Glutamatergic neuron (in vitro differentiated cells): Measurements from ENCODE around the gene LYRM9. TPM values are rescaled to one million over a fixed set of nuclear protein-coding genes. Genes with fewer than 3 reads are reported as not detected.

Experiments
- DNase-seq: peaks from one replicate; pipeline ENCODE4 v3.0.0; 2022
- H3K27ac Mint-ChIP-seq: one replicate; pipeline ENCODE4 v1.8.0; 2020; ENCODE audit warnings: mild to moderate bottlenecking, mixed read lengths, inconsistent platforms; ENCODE audit not compliant: unreplicated experiment
- H3K27me3 Mint-ChIP-seq: one replicate; pipeline ENCODE4 v1.8.0; 2020; ENCODE audit warnings: mild to moderate bottlenecking, moderate library complexity, mixed read lengths, inconsistent platforms; ENCODE audit not compliant: unreplicated experiment
- H3K36me3 Mint-ChIP-seq: one replicate; pipeline ENCODE4 v1.8.0; 2020; ENCODE audit warnings: mild to moderate bottlenecking, mixed read lengths, inconsistent platforms; ENCODE audit not compliant: unreplicated experiment
- H3K4me1 Mint-ChIP-seq: one replicate; pipeline ENCODE4 v1.8.0; 2020; ENCODE audit warnings: mild to moderate bottlenecking, low read depth, mixed read lengths, inconsistent platforms; ENCODE audit not compliant: unreplicated experiment
- H3K4me3 Mint-ChIP-seq: one replicate; pipeline ENCODE4 v1.8.0; 2020; ENCODE audit warnings: mild to moderate bottlenecking, mixed read lengths, inconsistent platforms; ENCODE audit not compliant: unreplicated experiment
- H3K9me3 Mint-ChIP-seq: one replicate; pipeline ENCODE4 v1.8.0; 2020; ENCODE audit warnings: mild to moderate bottlenecking, moderate library complexity, mixed read lengths, inconsistent platforms; ENCODE audit not compliant: unreplicated experiment
- total RNA-seq: library from RNA; stranded (reverse); fragmentation: NEBNext Ultra II Directional; extraction: Animal tissue kit (Norgen Biotek cat#: 25700); gene quantifications from one replicate; pipeline ENCODE4 v1.2.1, GENCODE V29; 2021; ENCODE audit not compliant: unreplicated experiment
- TF ChIP-seq, protein P1 (sequence below): fragments of 200-600 bp; sonication (generic); IDR thresholded peaks from one replicate; pipeline ENCODE4 v1.5.0; 2021; ENCODE audit not compliant: partially characterized antibody, unreplicated experiment

LYRM9 gene
- total RNA-seq, 1 donor from 2014 or later, result 10.6 TPM

DNA sequence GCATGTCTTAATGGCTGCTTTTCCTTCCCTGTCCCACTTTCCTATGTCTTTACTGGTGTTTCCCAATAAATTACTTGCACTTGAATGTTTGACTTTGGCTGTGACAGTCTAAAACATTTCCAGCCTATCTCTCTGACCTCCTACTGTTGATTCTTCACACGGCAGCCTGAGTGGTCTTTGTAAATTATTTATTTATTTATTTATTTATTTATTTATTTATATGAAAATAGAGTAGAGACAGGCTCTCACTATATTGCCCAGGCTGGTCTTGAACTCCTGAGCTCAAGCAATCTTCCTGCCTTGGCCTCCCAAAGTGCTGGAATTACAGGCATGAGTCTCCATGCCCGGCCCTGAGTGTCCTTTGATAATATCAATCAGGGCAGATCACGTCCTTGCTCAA lies 28.4 kb upstream of the LYRM9 start:
- H3K27ac Mint-ChIP-seq, result no peak overlapping the region
- H3K4me1 Mint-ChIP-seq, result no peaks in the 10 kb centered on the region
- no peak overlapping the region for H3K4me3 Mint-ChIP-seq
- H3K36me3 Mint-ChIP-seq, result no peaks in the 10 kb centered on the region
- TF ChIP-seq, protein P1, sequence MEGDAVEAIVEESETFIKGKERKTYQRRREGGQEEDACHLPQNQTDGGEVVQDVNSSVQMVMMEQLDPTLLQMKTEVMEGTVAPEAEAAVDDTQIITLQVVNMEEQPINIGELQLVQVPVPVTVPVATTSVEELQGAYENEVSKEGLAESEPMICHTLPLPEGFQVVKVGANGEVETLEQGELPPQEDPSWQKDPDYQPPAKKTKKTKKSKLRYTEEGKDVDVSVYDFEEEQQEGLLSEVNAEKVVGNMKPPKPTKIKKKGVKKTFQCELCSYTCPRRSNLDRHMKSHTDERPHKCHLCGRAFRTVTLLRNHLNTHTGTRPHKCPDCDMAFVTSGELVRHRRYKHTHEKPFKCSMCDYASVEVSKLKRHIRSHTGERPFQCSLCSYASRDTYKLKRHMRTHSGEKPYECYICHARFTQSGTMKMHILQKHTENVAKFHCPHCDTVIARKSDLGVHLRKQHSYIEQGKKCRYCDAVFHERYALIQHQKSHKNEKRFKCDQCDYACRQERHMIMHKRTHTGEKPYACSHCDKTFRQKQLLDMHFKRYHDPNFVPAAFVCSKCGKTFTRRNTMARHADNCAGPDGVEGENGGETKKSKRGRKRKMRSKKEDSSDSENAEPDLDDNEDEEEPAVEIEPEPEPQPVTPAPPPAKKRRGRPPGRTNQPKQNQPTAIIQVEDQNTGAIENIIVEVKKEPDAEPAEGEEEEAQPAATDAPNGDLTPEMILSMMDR, result no peak
- DNase-seq, result no peak
- H3K9me3 Mint-ChIP-seq, result no peaks in the 10 kb centered on the region
- H3K27me3 Mint-ChIP-seq, result no peaks in the 10 kb centered on the region

DNA sequence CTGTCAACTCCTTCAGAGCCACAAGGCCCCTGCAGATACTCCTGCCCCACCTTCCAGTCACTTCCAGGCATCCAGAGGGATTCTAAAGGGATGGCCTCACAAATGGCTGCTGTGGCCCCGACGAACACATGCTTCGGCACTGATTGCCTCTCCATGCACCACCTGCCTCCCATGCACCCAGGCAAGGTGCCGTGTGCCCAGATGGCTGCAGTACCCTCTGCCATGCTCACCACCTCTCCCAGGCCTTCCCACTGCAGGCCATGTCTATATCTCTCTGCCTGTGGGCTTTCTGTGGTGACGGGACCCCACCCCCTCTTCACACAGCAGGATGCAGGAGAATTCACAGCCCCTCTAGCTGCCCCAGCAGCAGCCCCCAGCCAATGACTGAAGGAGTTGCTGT lies 27.9 kb upstream of the LYRM9 start:
- TF ChIP-seq, protein P1, result no peak
- Mint-ChIP-seq H3K4me3 (no peak overlapping the region), H3K4me1 (peaks cover under 1% of the 10 kb centered on the region), H3K9me3 (no peaks in the 10 kb centered on the region), H3K27me3 (no peaks in the 10 kb centered on the region), H3K27ac (no peak overlapping the region), H3K36me3 (no peaks in the 10 kb centered on the region)
- no peak for DNase-seq

DNA sequence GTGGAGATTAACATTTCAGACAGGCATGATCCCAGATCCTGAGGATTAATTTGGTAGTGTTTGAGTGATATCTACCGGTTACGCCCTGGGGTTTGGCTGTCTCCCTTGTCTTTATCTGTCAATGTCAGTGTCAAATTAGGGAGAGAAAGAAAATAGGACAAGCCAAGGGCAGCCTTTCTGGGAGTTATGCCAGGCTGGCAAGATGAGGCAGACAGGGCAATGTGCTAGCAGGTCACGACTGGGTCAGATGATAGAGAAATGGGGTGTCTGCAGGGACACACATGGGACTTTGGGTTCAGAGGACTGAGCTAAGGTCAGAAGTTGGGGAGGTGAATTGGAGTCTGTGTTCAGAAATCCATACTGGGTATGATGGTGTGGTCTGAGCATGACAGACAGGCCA lies 27.4 kb upstream of the LYRM9 start:
- H3K4me1 Mint-ChIP-seq, result peaks cover 5% of the 10 kb centered on the region
- no peak overlapping the region for H3K27ac Mint-ChIP-seq
- TF ChIP-seq, protein P1, result no peak
- no peaks in the 10 kb centered on the region for H3K9me3 Mint-ChIP-seq
- no peak overlapping the region for H3K4me3 Mint-ChIP-seq
- DNase-seq, result no peak
- no peaks in the 10 kb centered on the region for H3K36me3 Mint-ChIP-seq
- H3K27me3 Mint-ChIP-seq, result no peaks in the 10 kb centered on the region

DNA sequence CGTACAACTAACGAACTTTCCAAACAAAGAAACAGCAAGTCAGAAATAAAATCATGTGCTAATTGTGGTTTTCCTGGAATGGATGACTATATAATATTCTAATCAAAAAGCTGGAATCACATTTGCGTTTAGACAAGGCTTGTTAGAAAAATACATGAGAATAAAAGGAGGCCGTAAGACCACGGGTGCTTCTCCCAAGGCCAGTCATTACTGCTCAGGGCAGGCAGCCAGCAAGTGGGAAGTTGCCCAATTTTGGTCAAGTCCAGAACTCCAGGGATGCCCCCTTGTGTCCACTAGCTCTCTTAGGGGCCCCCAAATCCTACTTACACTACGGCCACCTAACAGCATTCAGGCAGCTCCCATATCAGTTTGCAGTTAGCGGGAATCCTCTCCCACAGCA lies 25.9 kb upstream of the LYRM9 start:
- H3K27ac Mint-ChIP-seq, result no peak overlapping the region
- H3K4me1 Mint-ChIP-seq, result peaks cover 7% of the 10 kb centered on the region
- no peak for DNase-seq
- H3K27me3 Mint-ChIP-seq, result no peaks in the 10 kb centered on the region
- TF ChIP-seq, protein P1, result no peak
- no peak overlapping the region for H3K4me3 Mint-ChIP-seq
- no peaks in the 10 kb centered on the region for H3K9me3 Mint-ChIP-seq
- no peaks in the 10 kb centered on the region for H3K36me3 Mint-ChIP-seq

DNA sequence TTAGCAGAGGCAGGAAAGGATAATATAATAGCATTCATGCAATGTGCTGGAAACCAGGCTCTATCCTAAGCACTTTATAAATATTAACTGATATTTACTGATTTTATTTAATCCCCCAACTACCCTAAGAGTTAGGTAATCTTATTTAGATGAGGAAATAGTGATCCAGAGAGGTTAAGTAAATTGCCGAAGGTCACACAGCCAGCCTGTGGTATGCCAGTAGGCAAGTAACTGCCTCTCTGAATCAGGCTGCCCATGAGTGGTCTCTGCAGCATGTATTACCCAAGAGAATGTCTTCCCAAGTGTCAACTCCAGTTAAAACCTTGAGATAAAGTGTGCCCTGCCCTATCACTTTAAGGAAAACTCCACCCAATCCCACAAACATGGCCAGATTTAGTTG lies 25.3 kb upstream of the LYRM9 start:
- Mint-ChIP-seq H3K4me1 (peaks cover 7% of the 10 kb centered on the region), H3K27ac (no peak overlapping the region), H3K36me3 (no peaks in the 10 kb centered on the region), H3K9me3 (no peaks in the 10 kb centered on the region), H3K27me3 (no peaks in the 10 kb centered on the region), H3K4me3 (no peak overlapping the region)
- TF ChIP-seq, protein P1, result no peak
- no peak for DNase-seq
